PC-9 (cell line): ENCODE results near the gene NOP9. TPM values are rescaled to one million over a fixed set of nuclear protein-coding genes. Genes with fewer than 3 reads are reported as not detected.

ENCODE experiments used
- BruUV-seq: library from RNA; stranded (reverse); fragments of 400-500 nt; replicated peaks from 2 replicates; lab custom pipeline; 2021; lab: Mats Ljungman, UMichigan
- CTCF ChIA-PET: fragments of 300-600 bp; sonication (Branson Sonifier 250); formaldehyde crosslinking; loops from one replicate; lab custom pipeline; 2022; ENCODE audit warnings: antibody characterized with exemption; lab: Charles Lee
- POLR2A ChIA-PET: fragments of 300-600 bp; sonication (Branson Sonifier 250); formaldehyde crosslinking; loops from one replicate; lab custom pipeline; 2022; ENCODE audit warnings: antibody characterized with exemption; ENCODE audit not compliant: unreplicated experiment; lab: Charles Lee
- DNase-seq, 2 experiments: peaks; one replicate each; pipeline versions ENCODE4 v3.0.0 to v3.0.0-alpha.2; 2015 to 2022; ENCODE audit warnings: mixed read lengths in 1 of 2
- H2AFZ ChIP-seq: fragments of 200-600 bp; sonication (generic); 2 replicates; pipeline ENCODE4 v1.8.1; 2017; ENCODE audit warnings: antibody characterized with exemption
- H3F3A ChIP-seq: fragments of 200-600 bp; sonication (generic); 2 replicates; pipeline ENCODE4 v1.8.1; 2017; ENCODE audit warnings: antibody characterized with exemption, mild to moderate bottlenecking, low read depth; ENCODE audit not compliant: insufficient read depth
- H3K27ac ChIP-seq: fragments of 200-600 bp; sonication (generic); 2 replicates; pipeline ENCODE4 v1.6.1; 2016; ENCODE audit warnings: mixed run types
- H3K27me3 ChIP-seq: fragments of 200-600 bp; sonication (generic); 2 replicates; pipeline ENCODE4 v1.6.1; 2016; ENCODE audit warnings: low read depth, mixed run types; ENCODE audit not compliant: insufficient read depth
- H3K36me3 ChIP-seq: fragments of 200-600 bp; sonication (generic); 2 replicates; pipeline ENCODE4 v1.6.1; 2016; ENCODE audit warnings: low read depth, mixed run types
- H3K4me1 ChIP-seq: fragments of 200-600 bp; sonication (generic); replicated peaks from 2 replicates; pipeline ENCODE4 v1.6.1; 2016; ENCODE audit warnings: mixed run types; ENCODE audit not compliant: insufficient read depth
- H3K4me2 ChIP-seq: fragments of 200-600 bp; sonication (generic); 2 replicates; pipeline ENCODE4 v1.6.1; 2017; ENCODE audit warnings: mixed run types
- H3K4me3 ChIP-seq: fragments of 200-600 bp; sonication (generic); 2 replicates; pipeline ENCODE4 v1.6.1; 2016; ENCODE audit warnings: mixed run types
- H3K79me2 ChIP-seq: fragments of 200-600 bp; sonication (generic); 2 replicates; pipeline ENCODE4 v1.6.1; 2017; ENCODE audit warnings: low read depth, mixed run types
- H3K9me2 ChIP-seq: fragments of 200-600 bp; sonication (generic); 2 replicates; pipeline ENCODE4 v1.8.1; 2017; ENCODE audit warnings: mild to moderate bottlenecking; ENCODE audit not compliant: insufficient read depth
- H3K9me3 ChIP-seq: fragments of 200-600 bp; sonication (generic); 2 replicates; pipeline ENCODE4 v1.8.1; 2016; ENCODE audit warnings: low read depth; ENCODE audit not compliant: insufficient read depth
- H4K20me1 ChIP-seq: fragments of 200-600 bp; sonication (generic); 2 replicates; pipeline ENCODE4 v1.8.1; 2017; ENCODE audit not compliant: insufficient read depth
- CTCF ChIP-seq: fragments of 200-600 bp; sonication (generic); conservative IDR thresholded peaks from 2 replicates; pipeline ENCODE4 v1.6.1; 2017; ENCODE audit warnings: mixed run types, antibody characterized with exemption, mild to moderate bottlenecking, moderate library complexity
- EZH2 ChIP-seq: fragments of 200-600 bp; sonication (generic); IDR thresholded peaks from 2 replicates; pipeline ENCODE4 v1.8.0; 2017; ENCODE audit warnings: antibody characterized with exemption, low read depth
- intact Hi-C: fragments of 100-400 bp; cut with micrococcal nuclease; formaldehyde crosslinking; loops from one replicate; pipeline ENCODE4 v1.10.0; 2022; ENCODE audit not compliant: unreplicated experiment
- total RNA-seq: library from RNA; stranded (reverse); gene quantifications from 2 replicates; pipeline ENCODE4 v1.2.3, GENCODE V29; 2021

The NOP9 gene
- total RNA-seq, 1 experiment from 2014 or later, result 24.4 TPM

- Histone ChIP-seq H3K36me3 (no peaks in the 10 kb centered on the region), H3K27me3 (no peaks in the 10 kb centered on the region), H3K27ac (no peak overlapping the region), H3K9me2 (no peaks in the 10 kb centered on the region), H3K79me2 (no peaks in the 10 kb centered on the region), H3K4me2 (no peak overlapping the region), H3K9me3 (no peaks in the 10 kb centered on the region), H4K20me1 (no peaks in the 10 kb centered on the region), H3K4me3 (no peak overlapping the region), H3K4me1 (no peaks in the 10 kb centered on the region), H3F3A (no peaks in the 10 kb centered on the region), H2AFZ (no peak overlapping the region)
- intact Hi-C loops, result no loop called here
- ChIA-PET POLR2A (interaction anchor here (0.7 kb wide), 1 partner anchor 9 kb away, joined by 9 read pairs; no protein-coding TSS in a partner anchor), CTCF (no interaction called here)
- BruUV-seq, result no TSS peak
- TF ChIP-seq EZH2 (no peak), CTCF (no peak)
- no peak for DNase-seq
Measured at GRCh38 chr14:24289649-24290280, 9.9 kb upstream of the NOP9 start.

GRCh38 chr14:24290746-24291145, 8.9 kb upstream of the NOP9 start:
- ChIA-PET POLR2A (interaction anchor here (0.7 kb wide), 1 partner anchor 10 kb away, joined by 9 read pairs; no protein-coding TSS in a partner anchor), CTCF (no interaction called here)
- Histone ChIP-seq H3K4me3 (no peak overlapping the region), H3K36me3 (no peaks in the 10 kb centered on the region), H3K27me3 (no peaks in the 10 kb centered on the region), H3K4me1 (no peaks in the 10 kb centered on the region), H3K79me2 (no peaks in the 10 kb centered on the region), H3F3A (no peaks in the 10 kb centered on the region), H3K9me2 (no peaks in the 10 kb centered on the region), H3K4me2 (no peak overlapping the region), H3K27ac (no peak overlapping the region), H3K9me3 (no peaks in the 10 kb centered on the region), H2AFZ (no peak overlapping the region), H4K20me1 (no peaks in the 10 kb centered on the region)
- intact Hi-C loops, result no loop called here
- no peak for DNase-seq
- no TSS peak for BruUV-seq
- TF ChIP-seq EZH2, result no peak
- no peak for TF ChIP-seq CTCF

GRCh38 chr14:24291446-24292117, 8.1 kb upstream of the NOP9 start:
- Histone ChIP-seq H3K9me2 (no peaks in the 10 kb centered on the region), H3K27ac (no peak overlapping the region), H2AFZ (no peak overlapping the region), H3K36me3 (no peaks in the 10 kb centered on the region), H3F3A (no peaks in the 10 kb centered on the region), H3K9me3 (no peaks in the 10 kb centered on the region), H3K4me1 (no peaks in the 10 kb centered on the region), H3K4me2 (no peak overlapping the region), H3K27me3 (no peaks in the 10 kb centered on the region), H4K20me1 (no peaks in the 10 kb centered on the region), H3K4me3 (no peak overlapping the region), H3K79me2 (no peaks in the 10 kb centered on the region)
- TF ChIP-seq EZH2, result no peak
- TF ChIP-seq CTCF, result no peak
- ChIA-PET POLR2A (no interaction called here), CTCF (no interaction called here)
- BruUV-seq, result no TSS peak
- DNase-seq, result no peak
- intact Hi-C loops, result no loop called here
